HFF-Myc (cell line): ENCODE results near the gene FCSK.

ENCODE experiments used
- DNase-seq: peaks from one replicate; pipeline ENCODE4 v3.0.0-alpha.2; 2011; ENCODE audit warnings: low read depth; ENCODE audit errors: extremely low read depth
- H3K4me3 ChIP-seq: replicated peaks from 2 replicates; pipeline ENCODE4 v1.5.1; 2011; ENCODE audit warnings: low read depth, mild to moderate bottlenecking, control low read depth, low read length
- CTCF ChIP-seq: IDR thresholded peaks from 2 replicates; pipeline ENCODE4 v1.5.1; 2012; ENCODE audit warnings: mild to moderate bottlenecking, low read depth, low read length, control low read depth; ENCODE audit errors: missing control alignments

The FCSK gene

GRCh38 chr16:70465999-70466804 lies 11.8 kb downstream of the FCSK start:
- no peak for TF ChIP-seq CTCF
- no peak for DNase-seq
- no peak overlapping the region for H3K4me3 ChIP-seq

GRCh38 chr16:70466805-70467076 lies 12.3 kb downstream of the FCSK start:
- TF ChIP-seq CTCF: no peak
- H3K4me3 ChIP-seq: no peak overlapping the region

GRCh38 chr16:70467113-70467512 lies 12.7 kb downstream of the FCSK start:
- TF ChIP-seq CTCF: no peak
- no peak overlapping the region for H3K4me3 ChIP-seq
- DNase-seq: no peak

More at GRCh38 chr16:70466805-70467076, 12.3 kb downstream of the FCSK start:
- no peak for DNase-seq

DNA sequence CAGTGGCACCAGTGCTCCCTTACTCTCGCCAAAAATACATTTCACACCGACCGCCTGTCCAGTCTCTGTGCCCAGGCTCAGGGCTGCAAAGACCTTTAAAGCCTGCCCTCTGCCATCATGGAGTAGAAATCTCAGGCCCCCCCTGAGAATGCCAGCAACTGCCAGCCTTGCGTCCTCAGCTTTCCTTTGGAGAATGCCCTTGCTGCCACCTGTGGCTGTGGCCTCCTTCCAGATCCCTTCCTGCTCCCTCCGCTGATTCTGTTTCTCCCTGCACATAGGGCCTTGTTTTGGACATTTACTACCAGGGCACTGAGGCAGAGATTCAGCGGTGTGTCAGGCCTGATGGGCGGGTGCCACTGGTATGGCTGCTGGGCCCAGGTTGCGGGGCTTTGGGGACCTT lies 13.2 kb downstream of the FCSK start:
- no peak overlapping the region for H3K4me3 ChIP-seq
- DNase-seq: no peak
- no peak for TF ChIP-seq CTCF

DNA sequence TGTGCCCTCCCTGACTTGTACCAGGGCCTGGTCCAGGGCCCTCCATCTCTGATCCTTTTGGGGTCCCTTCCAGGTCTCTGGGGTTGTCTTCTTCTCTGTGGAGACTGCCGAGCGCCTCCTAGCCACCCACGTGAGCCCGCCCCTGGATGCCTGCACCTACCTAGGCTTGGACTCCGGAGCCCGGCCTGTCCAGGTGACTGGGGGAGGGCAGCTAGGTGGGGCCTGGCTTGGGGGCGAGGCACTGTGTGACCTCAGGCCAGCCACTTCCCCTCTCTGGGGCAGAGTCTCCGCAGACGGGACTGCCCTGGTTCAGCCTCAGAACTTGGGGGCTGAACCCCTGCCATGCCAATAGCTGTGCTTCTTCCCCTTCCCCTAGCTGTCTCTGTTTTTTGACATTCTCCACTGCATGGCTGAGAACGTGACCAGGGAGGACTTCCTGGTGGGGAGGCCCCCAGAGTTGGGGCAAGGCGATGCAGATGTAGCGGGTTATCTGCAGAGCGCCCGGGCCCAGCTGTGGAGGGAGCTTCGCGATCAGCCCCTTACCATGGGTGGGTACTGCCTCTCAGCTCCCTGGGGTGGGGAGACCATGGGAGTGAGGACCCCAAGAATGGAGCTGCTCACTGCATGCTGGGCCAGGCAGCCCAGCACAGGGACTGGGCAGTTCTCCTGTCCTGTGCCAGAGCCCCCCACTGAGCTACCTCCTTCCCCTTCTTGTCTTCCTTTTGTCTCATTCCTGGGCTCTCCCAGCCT lies 14.6 kb downstream of the FCSK start:
- no peak overlapping the region for H3K4me3 ChIP-seq
- no peak for TF ChIP-seq CTCF
- no peak for DNase-seq

- TF ChIP-seq CTCF: no peak
- H3K4me3 ChIP-seq: no peak overlapping the region
- DNase-seq: no peak
These were observed 15.9 kb downstream of the FCSK start for GRCh38 chr16:70470141-70470926.
